Duodenal mucosa (tissue), 2 donors: ENCODE measurements around the gene LCOR.

Source experiments
- H3K27ac ChIP-seq: one replicate; pipeline ENCODE4 v1.7.0; 2013; ENCODE audit warnings: low read depth, low read length
- H3K27me3 ChIP-seq, 2 donors: one replicate each; pipeline ENCODE4 v1.7.0; 2013; ENCODE audit warnings: low read length in 2 of 2, control low read depth in 1 of 2; ENCODE audit not compliant: insufficient read depth in 2 of 2, control insufficient read depth in 1 of 2
- H3K36me3 ChIP-seq, 2 donors: one replicate each; pipeline ENCODE4 v1.7.0; 2013; ENCODE audit warnings: low read length in 2 of 2, control low read depth in 1 of 2; ENCODE audit not compliant: insufficient read depth in 2 of 2, control insufficient read depth in 1 of 2
- H3K4me1 ChIP-seq, 2 donors: one replicate each; pipeline ENCODE4 v1.7.0; 2013; ENCODE audit warnings: low read length in 2 of 2, control low read depth in 1 of 2; ENCODE audit not compliant: insufficient read depth in 2 of 2, control insufficient read depth in 1 of 2
- H3K4me3 ChIP-seq, 2 donors: one replicate each; pipeline ENCODE4 v1.7.0; 2013; ENCODE audit warnings: low read length in 2 of 2, low read depth in 1 of 2
- H3K9ac ChIP-seq, 2 donors: one replicate each; pipeline ENCODE4 v1.7.0; 2013; ENCODE audit warnings: low read length in 2 of 2, low read depth in 1 of 2
- H3K9me3 ChIP-seq, 2 donors: one replicate each; pipeline ENCODE4 v1.7.0; 2013; ENCODE audit warnings: low read length in 2 of 2, control low read depth in 1 of 2; ENCODE audit not compliant: control insufficient read depth in 1 of 2

Gene LCOR

DNA sequence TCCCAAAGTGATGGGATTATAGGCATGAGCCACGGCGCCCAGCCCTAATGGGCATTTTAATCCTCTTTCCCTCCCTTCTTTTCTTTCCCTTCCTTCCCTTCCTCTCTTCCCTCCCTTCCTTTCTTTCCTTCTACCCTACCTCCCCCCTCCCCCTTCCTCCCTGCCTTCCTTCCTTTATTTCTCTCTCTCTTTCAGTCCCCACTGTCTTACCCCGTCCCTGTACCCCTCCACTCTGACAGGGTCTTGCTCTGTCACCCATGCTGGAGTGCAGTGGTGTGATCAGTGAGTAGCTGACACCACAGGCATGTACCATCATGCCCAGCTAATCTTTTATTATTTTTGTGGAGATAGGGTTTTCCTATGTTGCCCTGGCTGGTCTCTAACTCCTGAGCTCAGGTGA lies 24.2 kb downstream of the LCOR start:
- Histone ChIP-seq H3K4me3 (no peak overlapping the region), H3K36me3 (peaks cover 3 to 10% of the 10 kb centered on the region in 2 donors), H3K9ac (no peak overlapping the region), H3K9me3 (no peaks in the 10 kb centered on the region), H3K4me1 (peaks cover 0 to 11% of the 10 kb centered on the region in 2 donors), H3K27ac (no peak overlapping the region), H3K27me3 (no peaks in the 10 kb centered on the region)

DNA sequence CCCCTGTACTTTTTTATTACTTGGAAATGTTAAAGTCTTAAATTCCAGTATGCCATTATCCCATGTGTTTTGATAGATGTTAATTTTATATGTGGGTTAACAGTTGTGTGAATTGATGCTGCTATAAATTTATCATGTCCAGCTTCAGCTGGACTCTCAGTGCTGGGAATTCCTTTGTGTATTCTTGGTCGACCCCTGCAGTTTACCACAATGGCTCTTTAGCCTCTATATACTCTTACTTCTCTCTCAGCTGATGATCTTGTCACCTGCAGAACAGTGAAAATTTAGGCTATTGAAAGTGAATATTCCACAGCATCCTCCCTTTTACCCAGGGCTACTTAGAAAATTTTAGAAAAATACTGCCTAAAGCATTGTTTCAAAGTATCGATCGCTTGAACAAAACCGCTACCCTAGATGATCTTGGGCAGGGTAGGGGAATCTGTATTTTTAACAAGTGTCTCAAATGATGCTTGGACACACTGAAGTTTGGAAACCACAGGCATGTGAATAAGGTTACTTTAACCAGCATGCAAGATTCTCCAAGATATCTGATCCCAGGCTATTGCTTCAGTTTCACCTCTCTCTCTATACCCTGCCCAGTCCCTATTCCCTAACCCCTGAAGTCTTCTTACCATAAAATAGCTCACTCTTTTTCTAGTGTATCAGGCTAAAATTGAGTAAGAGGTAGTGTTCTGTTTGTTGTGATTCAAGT lies 25.4 kb downstream of the LCOR start:
- H3K4me3 ChIP-seq: no peak overlapping the region
- H3K36me3 ChIP-seq: peaks cover 3 to 7% of the 10 kb centered on the region in 2 donors
- H3K9me3 ChIP-seq: no peaks in the 10 kb centered on the region
- no peak overlapping the region for H3K9ac ChIP-seq
- peaks cover 0 to 14% of the 10 kb centered on the region in 2 donors for H3K4me1 ChIP-seq
- H3K27me3 ChIP-seq: no peaks in the 10 kb centered on the region
- H3K27ac ChIP-seq: no peak overlapping the region

GRCh38 chr10:96858038-96858705 lies 26.1 kb downstream of the LCOR start:
- Histone ChIP-seq H3K9me3 (no peaks in the 10 kb centered on the region), H3K27ac (no peak overlapping the region), H3K4me1 (peaks cover under 1 to 14% of the 10 kb centered on the region in 2 donors), H3K27me3 (no peaks in the 10 kb centered on the region), H3K36me3 (peaks cover 3 to 7% of the 10 kb centered on the region in 2 donors), H3K9ac (no peak overlapping the region), H3K4me3 (no peak overlapping the region)

GRCh38 chr10:96858706-96859050 lies 26.6 kb downstream of the LCOR start:
- Histone ChIP-seq H3K4me3 (no peak overlapping the region), H3K9me3 (no peaks in the 10 kb centered on the region), H3K27me3 (no peaks in the 10 kb centered on the region), H3K4me1 (peaks cover 5 to 19% of the 10 kb centered on the region in 2 donors), H3K9ac (no peak overlapping the region), H3K36me3 (peaks cover 3 to 7% of the 10 kb centered on the region in 2 donors), H3K27ac (no peak overlapping the region)

- Histone ChIP-seq H3K9ac (no peak overlapping the region), H3K27me3 (no peaks in the 10 kb centered on the region), H3K4me1 (peaks cover 22 to 37% of the 10 kb centered on the region in 2 donors), H3K9me3 (no peaks in the 10 kb centered on the region), H3K36me3 (peaks cover 3 to 7% of the 10 kb centered on the region in 2 donors), H3K4me3 (no peak overlapping the region), H3K27ac (no peak overlapping the region)
These were observed 28.7 kb downstream of the LCOR start for GRCh38 chr10:96860631-96861277.

GRCh38 chr10:96863922-96864543 lies 31.9 kb downstream of the LCOR start:
- no peaks in the 10 kb centered on the region for H3K9me3 ChIP-seq
- H3K4me3 ChIP-seq: peak overlapping the region; percentile 31 to 44
- peaks cover 2 to 3% of the 10 kb centered on the region in 2 donors for H3K36me3 ChIP-seq
- no peaks in the 10 kb centered on the region for H3K27me3 ChIP-seq
- H3K27ac ChIP-seq: no peak overlapping the region
- H3K9ac ChIP-seq: peak overlapping the region; percentile 4 to 10
- H3K4me1 ChIP-seq: peaks cover 22 to 26% of the 10 kb centered on the region in 2 donors

GRCh38 chr10:96873086-96873485 lies 41.0 kb downstream of the LCOR start:
- Histone ChIP-seq H3K9ac (no peak overlapping the region), H3K4me1 (peaks cover 0 to 2% of the 10 kb centered on the region in 2 donors), H3K4me3 (no peak overlapping the region), H3K9me3 (no peaks in the 10 kb centered on the region), H3K27ac (no peak overlapping the region), H3K36me3 (peaks cover 0 to 3% of the 10 kb centered on the region in 2 donors), H3K27me3 (no peaks in the 10 kb centered on the region)

DNA sequence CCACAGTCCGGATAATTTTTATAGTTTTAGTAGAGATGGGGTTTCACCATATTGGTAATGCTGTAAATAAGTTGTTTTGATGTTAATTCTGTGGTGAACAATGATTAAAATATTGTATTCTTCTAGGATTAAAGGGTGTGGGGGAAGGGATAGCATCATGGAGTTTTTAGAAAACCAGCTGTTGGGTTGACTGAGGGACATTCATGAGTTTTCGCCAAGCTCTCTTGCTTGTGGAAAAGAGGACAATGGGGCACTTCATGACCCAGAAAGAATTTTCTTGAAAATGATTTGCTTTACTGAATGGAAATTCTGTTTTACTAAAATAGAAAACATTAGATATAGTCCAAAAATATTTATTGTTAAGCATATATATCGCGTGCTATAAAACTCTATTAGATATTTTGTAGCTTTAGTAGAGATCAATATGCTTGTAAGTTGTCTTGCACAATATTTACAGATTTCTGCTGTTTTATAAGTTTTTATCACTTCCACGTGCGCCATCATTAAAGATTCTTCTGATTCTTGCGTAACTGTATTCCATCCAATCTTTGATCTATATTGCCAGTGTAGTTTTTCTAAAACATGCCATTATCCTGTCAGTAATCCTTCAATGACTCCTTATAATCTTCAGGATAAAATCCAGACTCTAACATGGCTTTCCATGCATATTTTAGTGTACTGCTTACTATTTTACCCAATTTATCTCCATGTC lies 41.8 kb downstream of the LCOR start:
- no peaks in the 10 kb centered on the region for H3K9me3 ChIP-seq
- H3K9ac ChIP-seq: no peak overlapping the region
- H3K36me3 ChIP-seq: peaks cover 0 to 3% of the 10 kb centered on the region in 2 donors
- H3K4me3 ChIP-seq: no peak overlapping the region
- H3K4me1 ChIP-seq: peaks cover 0 to 2% of the 10 kb centered on the region in 2 donors
- H3K27me3 ChIP-seq: no peaks in the 10 kb centered on the region
- H3K27ac ChIP-seq: no peak overlapping the region

DNA sequence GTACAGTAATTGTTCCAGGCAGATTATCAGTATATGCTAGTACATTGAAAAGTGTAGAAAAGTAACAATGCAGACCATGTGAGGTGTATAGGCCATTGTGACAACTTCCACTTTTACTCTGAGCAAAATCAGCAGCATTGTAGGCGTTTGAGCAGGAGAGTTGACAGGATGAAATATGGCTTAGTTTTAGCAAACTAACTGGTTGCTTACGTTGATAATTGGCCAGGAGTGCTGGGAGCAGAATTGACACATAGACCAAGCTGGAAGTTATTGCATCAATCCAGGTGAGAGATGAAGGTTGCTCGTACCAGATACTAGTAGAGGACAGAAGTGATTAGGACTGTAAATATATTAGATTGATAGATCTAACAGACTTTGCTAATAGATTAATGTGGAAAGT lies 46.0 kb downstream of the LCOR start:
- Histone ChIP-seq H3K4me3 (no peak overlapping the region), H3K4me1 (peaks cover 0 to 2% of the 10 kb centered on the region in 2 donors), H3K36me3 (no peaks in the 10 kb centered on the region), H3K9ac (no peak overlapping the region), H3K27ac (no peak overlapping the region), H3K9me3 (no peaks in the 10 kb centered on the region), H3K27me3 (no peaks in the 10 kb centered on the region)
